KMS-11 (cell line): ENCODE measurements around the gene ROR1.

Experiments
- H2AFZ ChIP-seq: fragments of 200-600 bp; sonication (generic); 2 replicates; pipeline ENCODE4 v1.6.1; 2016; ENCODE audit warnings: antibody characterized with exemption, mixed run types, low read depth
- H3K27ac ChIP-seq: fragments of 200-600 bp; sonication (generic); 2 replicates; pipeline ENCODE4 v1.6.1; 2016; ENCODE audit warnings: mild to moderate bottlenecking, mixed run types
- H3K27me3 ChIP-seq: fragments of 200-600 bp; sonication (generic); 2 replicates; pipeline ENCODE4 v1.6.1; 2017; ENCODE audit warnings: mild to moderate bottlenecking, low read depth, mixed run types, moderate library complexity; ENCODE audit not compliant: insufficient read depth
- H3K36me3 ChIP-seq: fragments of 200-600 bp; sonication (generic); 2 replicates; pipeline ENCODE4 v1.6.1; 2017; ENCODE audit warnings: mild to moderate bottlenecking, mixed run types; ENCODE audit not compliant: insufficient read depth
- H3K4me1 ChIP-seq: fragments of 200-600 bp; sonication (generic); 2 replicates; pipeline ENCODE4 v1.6.1; 2016; ENCODE audit warnings: mild to moderate bottlenecking, low read depth, mixed run types; ENCODE audit not compliant: poor library complexity, severe bottlenecking
- H3K4me2 ChIP-seq: fragments of 200-600 bp; sonication (generic); 2 replicates; pipeline ENCODE4 v1.7.0; 2016; ENCODE audit warnings: mild to moderate bottlenecking, mixed run types
- H3K4me3 ChIP-seq: fragments of 200-600 bp; sonication (generic); IDR thresholded peaks from 2 replicates; pipeline ENCODE4 v1.6.1; 2017; ENCODE audit warnings: low read depth, low read length, mixed read lengths; ENCODE audit not compliant: insufficient read depth
- H3K79me2 ChIP-seq: fragments of 200-600 bp; sonication (generic); 2 replicates; pipeline ENCODE4 v1.6.1; 2016; ENCODE audit warnings: low read depth, mixed run types; ENCODE audit not compliant: insufficient read depth
- H3K9ac ChIP-seq: fragments of 200-600 bp; sonication (generic); 2 replicates; pipeline ENCODE4 v1.6.1; 2016; ENCODE audit warnings: mild to moderate bottlenecking, mixed run types
- H4K20me1 ChIP-seq: fragments of 200-600 bp; sonication (generic); 2 replicates; pipeline ENCODE4 v1.6.1; 2016; ENCODE audit warnings: mild to moderate bottlenecking, mixed run types; ENCODE audit not compliant: insufficient read depth
- TF ChIP-seq, protein P1 (sequence below): fragments of 200-600 bp; sonication (generic); conservative IDR thresholded peaks from 2 replicates; pipeline ENCODE4 v1.6.1; 2017; ENCODE audit warnings: low read depth, mild to moderate bottlenecking, antibody characterized with exemption, low read length, moderate library complexity, mixed read lengths

Gene ROR1

DNA sequence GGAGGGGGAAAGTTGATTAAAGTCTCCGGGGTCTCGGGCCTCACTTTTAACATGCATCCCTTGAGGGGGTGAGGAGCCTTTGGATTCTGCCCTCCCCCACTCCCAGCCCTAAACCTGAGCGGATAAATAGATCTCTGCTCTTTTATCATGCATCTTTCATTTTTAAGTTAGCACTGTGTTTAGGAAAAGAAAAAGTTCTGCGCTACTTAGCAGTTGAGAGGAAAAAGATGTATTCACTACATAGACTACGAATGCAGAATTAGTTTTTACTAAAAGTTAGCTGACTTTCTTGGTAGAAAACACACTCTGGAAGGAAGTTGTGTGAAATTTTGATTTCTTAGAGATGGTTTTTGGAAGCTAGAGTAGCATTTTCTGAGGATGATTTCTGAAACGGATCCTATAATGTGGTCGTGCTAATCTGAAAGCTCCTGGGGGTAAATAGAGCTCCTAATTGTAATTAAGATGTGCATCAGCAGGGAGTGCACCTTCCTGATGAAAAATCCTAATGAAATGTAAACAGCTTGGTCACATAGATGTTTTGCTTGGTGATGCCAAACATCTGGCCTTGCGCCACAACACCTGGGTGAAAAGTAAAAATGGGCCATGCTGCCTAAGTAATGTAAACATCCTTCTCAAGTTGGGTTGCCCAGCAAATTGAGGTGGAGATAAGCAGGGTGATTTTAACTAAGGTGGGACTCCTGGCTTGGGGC, 1.8 kb downstream of the ROR1 start:
- Histone ChIP-seq H3K79me2 (no peaks in the 10 kb centered on the region; the same call in 1 of the 2 replicates), H2AFZ (no peak overlapping the region), H4K20me1 (no peaks in the 10 kb centered on the region), H3K27me3 (no peaks in the 10 kb centered on the region), H3K4me2 (peak overlapping the region; percentile 69), H3K27ac (no peak overlapping the region), H3K36me3 (no peaks in the 10 kb centered on the region), H3K4me3 (no peak overlapping the region), H3K9ac (no peak overlapping the region), H3K4me1 (peaks cover 47% of the 10 kb centered on the region)
- TF ChIP-seq, protein P1, sequence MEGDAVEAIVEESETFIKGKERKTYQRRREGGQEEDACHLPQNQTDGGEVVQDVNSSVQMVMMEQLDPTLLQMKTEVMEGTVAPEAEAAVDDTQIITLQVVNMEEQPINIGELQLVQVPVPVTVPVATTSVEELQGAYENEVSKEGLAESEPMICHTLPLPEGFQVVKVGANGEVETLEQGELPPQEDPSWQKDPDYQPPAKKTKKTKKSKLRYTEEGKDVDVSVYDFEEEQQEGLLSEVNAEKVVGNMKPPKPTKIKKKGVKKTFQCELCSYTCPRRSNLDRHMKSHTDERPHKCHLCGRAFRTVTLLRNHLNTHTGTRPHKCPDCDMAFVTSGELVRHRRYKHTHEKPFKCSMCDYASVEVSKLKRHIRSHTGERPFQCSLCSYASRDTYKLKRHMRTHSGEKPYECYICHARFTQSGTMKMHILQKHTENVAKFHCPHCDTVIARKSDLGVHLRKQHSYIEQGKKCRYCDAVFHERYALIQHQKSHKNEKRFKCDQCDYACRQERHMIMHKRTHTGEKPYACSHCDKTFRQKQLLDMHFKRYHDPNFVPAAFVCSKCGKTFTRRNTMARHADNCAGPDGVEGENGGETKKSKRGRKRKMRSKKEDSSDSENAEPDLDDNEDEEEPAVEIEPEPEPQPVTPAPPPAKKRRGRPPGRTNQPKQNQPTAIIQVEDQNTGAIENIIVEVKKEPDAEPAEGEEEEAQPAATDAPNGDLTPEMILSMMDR = no peak

GRCh38 chr1:63777286-63777685, 3.5 kb downstream of the ROR1 start:
- no peaks in the 10 kb centered on the region; the same call in 1 of the 2 replicates for H3K79me2 ChIP-seq
- no peak overlapping the region for H3K4me3 ChIP-seq
- TF ChIP-seq, protein P1 = no peak
- peaks cover 43% of the 10 kb centered on the region for H3K4me1 ChIP-seq
- no peaks in the 10 kb centered on the region for H3K27me3 ChIP-seq
- H3K4me2 ChIP-seq = no peak overlapping the region
- H3K27ac ChIP-seq = no peak overlapping the region
- H3K9ac ChIP-seq = no peak overlapping the region
- H4K20me1 ChIP-seq = no peaks in the 10 kb centered on the region
- H3K36me3 ChIP-seq = no peaks in the 10 kb centered on the region
- H2AFZ ChIP-seq = no peak overlapping the region

- H3K27me3 ChIP-seq = no peaks in the 10 kb centered on the region
- TF ChIP-seq, protein P1 = no peak
- H3K4me2 ChIP-seq = no peak overlapping the region
- peaks cover 33% of the 10 kb centered on the region for H3K4me1 ChIP-seq
- H3K4me3 ChIP-seq = no peak overlapping the region
- H2AFZ ChIP-seq = no peak overlapping the region
- H3K36me3 ChIP-seq = no peaks in the 10 kb centered on the region
- H3K27ac ChIP-seq = no peak overlapping the region
- H3K79me2 ChIP-seq = no peaks in the 10 kb centered on the region; the same call in 1 of the 2 replicates
- no peaks in the 10 kb centered on the region for H4K20me1 ChIP-seq
- no peak overlapping the region for H3K9ac ChIP-seq
Measured at GRCh38 chr1:63777965-63778880, 4.4 kb downstream of the ROR1 start.

DNA sequence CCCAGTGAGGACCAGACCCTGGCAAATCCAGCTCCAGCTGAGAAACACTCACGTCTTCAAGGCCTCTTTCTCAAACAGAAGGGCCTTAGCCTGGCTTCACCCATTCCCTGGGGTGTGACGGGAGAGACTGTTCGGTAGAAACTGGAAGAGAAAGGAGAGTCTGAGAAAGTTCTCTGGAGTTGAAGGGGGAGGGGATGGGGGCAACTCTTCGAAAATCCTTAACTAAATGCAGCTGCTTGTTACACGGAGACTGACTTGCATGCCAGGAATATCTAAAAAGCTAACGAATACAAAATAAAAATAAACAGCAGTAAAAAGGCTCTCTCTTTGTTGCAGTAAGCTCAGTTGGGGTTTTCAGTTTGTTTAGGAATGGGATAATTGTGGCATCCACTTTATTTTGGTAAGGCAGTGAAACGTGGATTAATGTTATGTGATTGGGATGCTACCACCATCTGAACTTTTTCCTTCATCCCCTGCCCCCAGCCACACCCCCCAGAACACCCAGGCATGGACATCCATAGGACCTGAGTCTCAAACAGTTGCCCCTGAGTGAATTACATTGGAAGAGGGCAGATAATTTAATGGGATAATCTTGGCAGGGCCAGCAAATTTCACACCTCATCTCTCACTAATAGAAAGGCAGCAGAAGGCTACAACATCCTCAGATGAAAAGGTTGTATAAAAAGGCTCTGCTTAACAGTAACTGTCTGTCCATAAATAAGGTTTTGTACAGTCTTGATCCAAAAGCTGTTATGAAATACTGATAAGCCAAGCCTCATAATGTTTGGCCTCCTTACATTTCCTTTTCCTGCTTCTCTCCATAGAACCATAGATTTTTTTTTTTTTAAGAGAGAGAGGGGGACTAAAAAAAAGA, 5.8 kb downstream of the ROR1 start:
- TF ChIP-seq, protein P1 = no peak
- no peak overlapping the region for H3K4me2 ChIP-seq
- H3K4me1 ChIP-seq = peaks cover 30% of the 10 kb centered on the region
- no peaks in the 10 kb centered on the region for H3K36me3 ChIP-seq
- H3K4me3 ChIP-seq = no peak overlapping the region
- H3K9ac ChIP-seq = no peak overlapping the region
- H2AFZ ChIP-seq = no peak overlapping the region
- no peak overlapping the region for H3K27ac ChIP-seq
- H4K20me1 ChIP-seq = no peaks in the 10 kb centered on the region
- no peaks in the 10 kb centered on the region; the same call in 1 of the 2 replicates for H3K79me2 ChIP-seq
- H3K27me3 ChIP-seq = no peaks in the 10 kb centered on the region
